ENCODE results near the gene COL9A3. TPM values are rescaled to one million over a fixed set of nuclear protein-coding genes. Genes with fewer than 3 reads are reported as not detected.
"Not testable (repeated sequence)": the region's sequence is repeated elsewhere in the genome, so short reads cannot be mapped to it uniquely, and the experiment has no call there.

COL9A3 gene
- polyA plus RNA-seq, 1 experiment, result 0.98 TPM

DNA sequence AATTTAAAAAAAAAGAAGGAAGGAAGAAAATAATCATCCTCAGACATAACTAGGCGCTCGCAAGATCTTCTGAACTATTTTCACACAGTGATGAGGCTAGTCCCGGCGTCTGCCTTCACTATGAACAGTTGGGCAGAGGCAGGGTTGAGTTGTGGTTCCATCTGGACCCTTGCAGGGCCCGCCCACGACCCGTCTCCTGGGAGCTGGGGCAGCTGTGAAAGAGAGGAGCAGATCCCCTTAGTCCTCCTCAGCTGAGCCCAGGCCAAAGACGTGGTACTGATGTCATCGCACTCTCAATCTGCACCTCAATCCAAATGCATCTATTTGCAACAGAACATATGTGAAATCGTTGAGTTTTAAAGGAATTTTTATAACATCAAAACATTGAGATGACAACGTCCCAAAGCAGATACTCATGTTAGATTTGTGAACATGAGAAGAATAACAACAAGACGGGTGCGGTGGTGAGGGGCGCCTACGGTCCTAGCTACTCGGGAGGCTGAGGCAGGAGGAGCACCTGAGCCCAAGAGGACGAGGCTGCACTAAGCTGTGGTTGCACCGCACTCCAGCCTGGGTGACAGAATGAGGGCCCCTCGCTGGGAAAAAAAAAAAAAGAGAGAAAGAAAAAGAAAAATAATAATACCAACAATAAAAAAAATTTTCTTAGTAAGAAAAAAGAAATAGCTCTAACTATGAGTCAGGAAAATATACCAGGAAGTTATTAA, 29.5 kb downstream of the COL9A3 start:
- no peak for DNase-seq (ENCODE audit: low read depth, low spot score)
- Histone ChIP-seq H3K27me3 (ENCODE audit: control insufficient read depth, insufficient read depth, low read length) (no peaks in the 10 kb centered on the region), H3K4me3 (ENCODE audit: low read depth, low read length) (no peak overlapping the region), H3K27ac (ENCODE audit: low read depth, low read length) (no peak overlapping the region), H3K9me3 (ENCODE audit: control insufficient read depth, insufficient read depth, low read length) (no peaks in the 10 kb centered on the region; the same call in 1 of the 2 replicates)
- ChIA-PET POLR2A (interaction anchor here (0.7 to 0.8 kb wide), 2 partner anchors 16 to 92 kb away, joined by 3 read pairs; partner anchors contain the start of gene GID8), CTCF (interaction anchor here (0.6 to 2.0 kb wide), 6 partner anchors 9 to 346 kb away, joined by 3 to 10 read pairs (median 4); no protein-coding TSS in a partner anchor)
- TF ChIP-seq, protein P1, sequence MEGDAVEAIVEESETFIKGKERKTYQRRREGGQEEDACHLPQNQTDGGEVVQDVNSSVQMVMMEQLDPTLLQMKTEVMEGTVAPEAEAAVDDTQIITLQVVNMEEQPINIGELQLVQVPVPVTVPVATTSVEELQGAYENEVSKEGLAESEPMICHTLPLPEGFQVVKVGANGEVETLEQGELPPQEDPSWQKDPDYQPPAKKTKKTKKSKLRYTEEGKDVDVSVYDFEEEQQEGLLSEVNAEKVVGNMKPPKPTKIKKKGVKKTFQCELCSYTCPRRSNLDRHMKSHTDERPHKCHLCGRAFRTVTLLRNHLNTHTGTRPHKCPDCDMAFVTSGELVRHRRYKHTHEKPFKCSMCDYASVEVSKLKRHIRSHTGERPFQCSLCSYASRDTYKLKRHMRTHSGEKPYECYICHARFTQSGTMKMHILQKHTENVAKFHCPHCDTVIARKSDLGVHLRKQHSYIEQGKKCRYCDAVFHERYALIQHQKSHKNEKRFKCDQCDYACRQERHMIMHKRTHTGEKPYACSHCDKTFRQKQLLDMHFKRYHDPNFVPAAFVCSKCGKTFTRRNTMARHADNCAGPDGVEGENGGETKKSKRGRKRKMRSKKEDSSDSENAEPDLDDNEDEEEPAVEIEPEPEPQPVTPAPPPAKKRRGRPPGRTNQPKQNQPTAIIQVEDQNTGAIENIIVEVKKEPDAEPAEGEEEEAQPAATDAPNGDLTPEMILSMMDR (IDR thresholded peaks at IDR 0.05; ENCODE audit: low read depth, low read length), result no peak

DNA sequence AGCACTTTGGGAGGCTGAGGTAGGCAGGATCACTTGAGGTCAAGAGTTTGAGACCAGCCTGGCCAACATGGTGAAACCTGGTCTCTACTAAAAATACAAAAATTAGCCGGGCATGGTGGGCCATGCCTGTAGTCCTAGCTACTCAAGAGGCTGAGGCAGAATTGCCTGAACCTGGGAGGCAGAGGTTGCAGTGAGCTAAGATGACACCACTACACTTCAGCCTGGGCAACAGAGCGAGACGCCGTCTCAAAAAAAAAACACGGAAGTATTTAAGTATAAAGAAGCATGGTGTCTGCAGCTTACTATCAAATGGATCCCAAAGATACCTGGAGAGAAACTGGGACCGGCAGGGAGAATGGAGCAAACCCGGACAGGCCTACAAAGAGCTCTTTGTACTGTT, 32.1 kb downstream of the COL9A3 start:
- CTCF ChIA-PET, result interaction anchor here (1.2 kb wide), 1 partner anchor 40 kb away, joined by 9 read pairs; no protein-coding TSS in a partner anchor
- H3K4me3 ChIP-seq (ENCODE audit: low read depth, low read length); H3K9me3 ChIP-seq (ENCODE audit: control insufficient read depth, insufficient read depth, low read length); H3K27me3 ChIP-seq (ENCODE audit: control insufficient read depth, insufficient read depth, low read length); DNase-seq (ENCODE audit: low read depth, low spot score); H3K27ac ChIP-seq (ENCODE audit: low read depth, low read length): not testable (repeated sequence)
- POLR2A ChIA-PET, result interaction anchor here (1.0 kb wide), 1 partner anchor 13 kb away, joined by 3 read pairs; the partner anchor contains the start of gene TCFL5

DNA sequence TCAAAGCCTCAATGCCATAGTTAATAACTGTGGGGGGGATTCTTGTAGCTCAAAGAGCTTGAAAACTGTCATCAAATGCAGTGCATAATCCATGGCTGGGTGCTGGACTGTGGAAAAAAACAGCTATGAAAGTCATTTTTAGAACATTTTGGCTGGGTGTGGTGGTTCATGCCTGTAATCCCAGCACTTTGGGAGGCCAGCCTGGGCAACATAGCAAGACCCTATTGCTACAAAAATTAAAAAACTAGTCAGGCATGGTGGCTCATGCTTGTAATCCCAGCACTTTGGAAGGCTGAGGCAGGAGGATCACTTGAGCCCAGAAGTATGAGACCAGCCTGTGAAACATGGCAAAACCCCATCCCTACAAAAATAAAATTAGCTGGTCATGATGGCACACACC, 32.6 kb downstream of the COL9A3 start:
- H3K27ac ChIP-seq (ENCODE audit: low read depth, low read length), result no peak overlapping the region
- ChIA-PET CTCF (interaction anchor here (1.2 kb wide), 1 partner anchor 41 kb away, joined by 9 read pairs; no protein-coding TSS in a partner anchor), POLR2A (interaction anchor here (1.0 kb wide), 1 partner anchor 12 kb away, joined by 3 read pairs; the partner anchor contains the start of gene TCFL5)
- TF ChIP-seq, protein P1 (IDR thresholded peaks at IDR 0.05; ENCODE audit: low read depth, low read length), result no peak
- H3K9me3 ChIP-seq (ENCODE audit: control insufficient read depth, insufficient read depth, low read length), result no peaks in the 10 kb centered on the region; the same call in 1 of the 2 replicates
- no peak overlapping the region for H3K4me3 ChIP-seq (ENCODE audit: low read depth, low read length)
- DNase-seq (ENCODE audit: low read depth, low spot score), result no peak
- no peaks in the 10 kb centered on the region for H3K27me3 ChIP-seq (ENCODE audit: control insufficient read depth, insufficient read depth, low read length)

DNA sequence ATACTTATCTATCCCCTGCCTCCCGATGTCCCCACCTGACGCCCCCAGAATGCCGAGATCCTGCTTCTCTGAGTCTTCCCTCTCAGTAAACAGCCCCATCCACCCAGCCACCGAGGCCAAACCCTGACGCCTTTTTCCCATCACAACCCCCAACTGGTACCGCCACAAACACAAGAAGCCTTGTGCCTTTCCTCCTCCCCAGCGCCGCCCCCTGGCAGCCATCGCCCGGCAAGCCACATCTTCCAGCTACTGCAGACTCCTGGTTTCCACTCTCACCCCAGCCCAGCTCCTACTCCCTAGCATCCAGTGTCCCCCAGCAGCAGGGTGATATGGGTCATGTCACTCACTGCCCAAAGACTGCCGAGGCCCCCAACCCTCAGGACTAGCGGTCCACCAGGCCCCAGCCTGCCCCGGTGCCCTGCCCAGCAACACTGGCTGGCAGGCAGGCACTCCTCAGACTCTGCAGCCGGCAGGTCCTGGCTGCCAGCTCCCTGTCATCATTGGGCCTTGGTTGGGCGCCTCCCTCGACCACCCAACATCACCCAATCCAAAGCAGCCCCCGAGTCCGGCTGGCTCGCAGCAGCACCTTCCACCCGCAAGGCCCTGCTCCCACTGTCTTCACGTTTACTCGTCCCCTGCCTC, 33.6 kb downstream of the COL9A3 start:
- no peak for DNase-seq (ENCODE audit: low read depth, low spot score)
- Histone ChIP-seq H3K9me3 (ENCODE audit: control insufficient read depth, insufficient read depth, low read length) (no peaks in the 10 kb centered on the region; the same call in 1 of the 2 replicates), H3K4me3 (ENCODE audit: low read depth, low read length) (no peak overlapping the region), H3K27ac (ENCODE audit: low read depth, low read length) (no peak overlapping the region), H3K27me3 (ENCODE audit: control insufficient read depth, insufficient read depth, low read length) (no peaks in the 10 kb centered on the region)
- ChIA-PET POLR2A (no interaction called here), CTCF (no interaction called here)
- TF ChIP-seq, protein P1 (IDR thresholded peaks at IDR 0.05; ENCODE audit: low read depth, low read length), result no peak

DNA sequence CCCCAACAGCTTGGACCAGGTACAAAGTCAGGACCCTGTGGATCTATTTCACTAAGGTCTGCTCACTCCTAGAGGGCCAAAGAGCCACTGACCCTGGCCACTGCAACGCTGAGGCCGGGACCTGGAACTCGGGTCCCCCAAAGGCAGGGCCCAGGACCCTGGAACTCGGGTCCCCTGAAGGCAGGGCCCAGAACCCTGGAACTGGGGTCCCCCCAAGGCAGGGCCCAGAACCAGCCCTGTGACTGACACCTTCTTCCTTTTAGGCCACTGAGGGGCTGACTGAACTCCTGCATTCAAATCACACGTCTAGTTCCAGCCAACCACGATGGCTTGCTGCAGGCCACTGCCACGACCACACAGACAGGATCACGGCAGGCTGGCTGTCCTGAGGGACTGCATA, 35.3 kb downstream of the COL9A3 start:
- ChIA-PET POLR2A (no interaction called here), CTCF (no interaction called here)
- TF ChIP-seq, protein P1 (IDR thresholded peaks at IDR 0.05; ENCODE audit: low read depth, low read length), result no peak
- DNase-seq (ENCODE audit: low read depth, low spot score), result no peak
- no peaks in the 10 kb centered on the region; the same call in 1 of the 2 replicates for H3K9me3 ChIP-seq (ENCODE audit: control insufficient read depth, insufficient read depth, low read length)
- no peak overlapping the region for H3K4me3 ChIP-seq (ENCODE audit: low read depth, low read length)
- H3K27ac ChIP-seq (ENCODE audit: low read depth, low read length), result no peak overlapping the region
- H3K27me3 ChIP-seq (ENCODE audit: control insufficient read depth, insufficient read depth, low read length), result no peaks in the 10 kb centered on the region
